Measurements from ENCODE around the gene RBFA.

- TF ChIP-seq YY1 (IDR thresholded peaks at IDR 0.05; ENCODE audit: insufficient read depth, insufficient read length) (no peak), SUZ12 (IDR thresholded peaks at IDR 0.05; ENCODE audit: extremely low read depth, insufficient read depth, insufficient read length) (no peak), ZNF274 (IDR thresholded peaks at IDR 0.05; ENCODE audit: low read depth, low read length) (no peak)
Measured at GRCh38 chr18:80042785-80043184, 8.6 kb downstream of the RBFA start.

Data from NT2/D1 (cell line).